K562 (cell line): ENCODE measurements around the gene ADCY5. TPM values are rescaled to one million over a fixed set of nuclear protein-coding genes. Genes with fewer than 3 reads are reported as not detected.
A peak's percentile ranks its signal among the peaks of the same experiment; 100 is the strongest.

ENCODE experiments used
- ATAC-seq: fragments of 200-7000 bp; cut with Tn5 transposase; 3 replicates; pipeline ENCODE4 v1.9.1; 2020; ENCODE audit warnings: moderate library complexity
- BruUV-seq: library from RNA; stranded (reverse); fragments of 400-500 nt; replicated peaks from 2 replicates; lab custom pipeline; 2021; lab: Mats Ljungman, UMichigan
- CTCF ChIA-PET: fragments of 300-600 bp; formaldehyde crosslinking; extraction: SDS; loops from one replicate; lab custom pipeline; 2021; ENCODE audit warnings: low intra/inter-chr PET ratio; lab: Yijun Ruan, JAX
- POLR2A ChIA-PET: fragments of 300-600, 350-650 bp; sonication (Branson Sonifier 250); formaldehyde crosslinking; extraction: SDS; loops from one replicate; lab custom pipeline; 2021; ENCODE audit warnings: antibody characterized with exemption, inconsistent platforms; lab: Yijun Ruan, JAX
- DNase-seq, 4 experiments: peaks; one replicate each; pipeline versions ENCODE4 v3.0.0 to v3.0.0-alpha.2; 2011 to 2018; ENCODE audit warnings: low spot score in 3 of 4, mixed read lengths in 3 of 4; ENCODE audit errors: extremely low read depth in 1 of 4
- FAIRE-seq: peaks from 2 replicates; lab custom pipeline; 2011; peaks lifted over from hg19 to GRCh38; lab: Jason Lieb, UNC
- H2AFZ ChIP-seq: 2 replicates; pipeline ENCODE4 v1.6.0; 2011; ENCODE audit warnings: low read depth, low read length, control low read depth, inconsistent platforms
- H3K27ac ChIP-seq: fragments of 200-600 bp; 3 replicates; pipeline ENCODE4 v1.8.0; 2011; ENCODE audit warnings: low read depth, mild to moderate bottlenecking, control low read depth, inconsistent platforms, low read length, moderate library complexity, mixed read lengths; ENCODE audit errors: extremely low read depth
- H3K27me3 ChIP-seq, 2 experiments: fragments of 300-600 bp in 1 of 2; 2 replicates in 1 of 2; 3 replicates in 1 of 2; pipeline versions ENCODE4 v1.6.0 to v1.8.0; 2011; ENCODE audit warnings: inconsistent platforms in 2 of 2, low read length in 2 of 2, mild to moderate bottlenecking in 1 of 2, mixed read lengths in 1 of 2, moderate library complexity in 1 of 2; ENCODE audit not compliant: control insufficient read depth in 2 of 2, insufficient read depth in 2 of 2
- H3K36me3 ChIP-seq: fragments of 300-600 bp; 3 replicates; pipeline ENCODE4 v1.8.0; 2011; ENCODE audit warnings: mild to moderate bottlenecking, low read length, inconsistent platforms; ENCODE audit not compliant: control insufficient read depth, insufficient read depth
- H3K4me1 ChIP-seq, 2 experiments: fragments of 200-600 bp in 1 of 2; replicated peaks in 1 of 2; 2 replicates in 1 of 2; 3 replicates in 1 of 2; pipeline versions ENCODE4 v1.5.1 to v1.8.0; 2011; ENCODE audit warnings: inconsistent platforms in 2 of 2, low read length in 2 of 2, mild to moderate bottlenecking in 1 of 2, mixed read lengths in 1 of 2, moderate library complexity in 1 of 2; ENCODE audit not compliant: control insufficient read depth in 2 of 2, insufficient read depth in 2 of 2
- H3K4me2 ChIP-seq: 2 replicates; pipeline ENCODE4 v1.6.1; 2011; ENCODE audit warnings: low read length, control low read depth, inconsistent platforms, mixed read lengths; ENCODE audit not compliant: insufficient read depth
- H3K4me3 ChIP-seq: fragments of 200-600 bp; sonication (generic), shearing (Covaris generic); 2 replicates; pipeline ENCODE4 v1.5.1; 2016; ENCODE audit warnings: control low read depth, inconsistent platforms
- H3K79me2 ChIP-seq: fragments of 200-600 bp; 3 replicates; pipeline ENCODE4 v1.8.0; 2011; ENCODE audit warnings: low read length, inconsistent platforms; ENCODE audit not compliant: control insufficient read depth, insufficient read depth
- H3K9ac ChIP-seq, 2 experiments: 2 replicates each; pipeline versions ENCODE4 v1.6.0 to v1.6.1; 2011; ENCODE audit warnings: low read depth in 2 of 2, low read length in 2 of 2, control low read depth in 1 of 2, inconsistent platforms in 1 of 2, mild to moderate bottlenecking in 1 of 2, mixed read lengths in 1 of 2; ENCODE audit not compliant: insufficient read depth in 1 of 2
- H3K9me1 ChIP-seq: one replicate; pipeline ENCODE4 v1.6.0; 2011; ENCODE audit warnings: inconsistent platforms, mild to moderate bottlenecking, low read length, moderate library complexity; ENCODE audit not compliant: control insufficient read depth, insufficient read depth
- H3K9me3 ChIP-seq: replicated peaks from 2 replicates; pipeline ENCODE4 v1.5.1; 2011; ENCODE audit warnings: low read depth, low read length, inconsistent platforms; ENCODE audit not compliant: control insufficient read depth, insufficient read depth
- H4K20me1 ChIP-seq: replicated peaks from 2 replicates; pipeline ENCODE4 v1.6.1; 2011; ENCODE audit warnings: low read length, inconsistent platforms, mixed read lengths; ENCODE audit not compliant: control insufficient read depth, insufficient read depth
- SPI1 ChIP-seq: IDR thresholded peaks from 2 replicates; pipeline ENCODE4 v1.6.1; 2011; ENCODE audit warnings: low read depth, low read length, control low read depth, borderline replicate concordance
- ZNF444 ChIP-seq: fragments of 250-450 bp; sonication (Bioruptor Pico); IDR thresholded peaks from 2 replicates; pipeline ENCODE4 v1.4.0; 2020; ENCODE audit warnings: mild to moderate bottlenecking, moderate library complexity
- WGBS: fragments of 100-300 bp; shearing (Covaris generic); methylation state at CpG from one replicate; pipeline ENCODE4 v1.1.6; 2016; ENCODE audit warnings: low coverage, mixed read lengths; ENCODE audit not compliant: insufficient coverage; ENCODE audit errors: missing lambda C conversion rate; 5-methylcytosine and 5-hydroxymethylcytosine counted together
- in situ Hi-C: fragments of 300-500 bp; cut with MboI; formaldehyde crosslinking; loops from 4 replicates; pipeline ENCODE4 v1.15.0; 2018; ENCODE audit warnings: inconsistent platforms, mixed read lengths
- intact Hi-C: fragments of 100-400 bp; cut with micrococcal nuclease; formaldehyde crosslinking; loops from 2 replicates; pipeline ENCODE4 v1.14.2; 2022
- polyA plus RNA-seq, 8 experiments: library from polyadenylated mRNA; depleted of rRNA in 4 of 8; stranded (reverse) in 5 of 8; unstranded in 3 of 8; fragments of >200 nt; fragmentation: Nextera tagmentation in 2 of 8; fragmentation: Illumina TruSeq in 1 of 8; extraction: Ambion mirVana in 2 of 8; extraction: Trizol in 1 of 8; gene quantifications; 2 replicates each; pipeline versions ENCODE4 v1.2.1 to v1.2.3, GENCODE V29; 2011 to 2014; ENCODE audit warnings: inconsistent platforms in 1 of 8, missing spikeins in 1 of 8
- total RNA-seq, 7 experiments: library from RNA; depleted of rRNA in 6 of 7; stranded (reverse); fragments of >200 nt in 6 of 7; fragmentation: Illumina TruSeq in 2 of 7; extraction: Trizol in 2 of 7; gene quantifications; 2 replicates each; pipeline versions ENCODE4 v1.2.1 to v1.2.3, GENCODE V29; 2011 to 2021; ENCODE audit warnings: low replicate concordance in 1 of 7
- TF ChIP-seq, protein P1 (sequence below), 3 experiments: IDR thresholded peaks in 2 of 3; conservative IDR thresholded peaks in 1 of 3; 2 replicates each; pipeline ENCODE4 v1.5.1; 2011 to 2012; ENCODE audit warnings: low read length in 3 of 3, mild to moderate bottlenecking in 3 of 3, control low read depth in 2 of 3, improper control_type of control experiment in 1 of 3, inconsistent platforms in 1 of 3, low read depth in 1 of 3, mixed read lengths in 1 of 3, moderate library complexity in 1 of 3; ENCODE audit not compliant: insufficient read depth in 2 of 3
- TF ChIP-seq, protein P2 (sequence below): fragments of 450-650 bp; IDR thresholded peaks from 2 replicates; pipeline ENCODE4 v1.6.1; 2017; ENCODE audit warnings: mild to moderate bottlenecking, moderate library complexity
- TF ChIP-seq, protein P3 (sequence below): fragments of 250-450 bp; sonication (Bioruptor Pico); IDR thresholded peaks from 2 replicates; pipeline ENCODE4 v1.6.1; 2021; ENCODE audit warnings: mild to moderate bottlenecking

Gene ADCY5
- total and polyA plus RNA-seq, 9 of the 15 experiments (the other 6 are each of a cell fraction or from before 2014, with no cell fraction given) = under 0.01 TPM; not detected in 8

DNA sequence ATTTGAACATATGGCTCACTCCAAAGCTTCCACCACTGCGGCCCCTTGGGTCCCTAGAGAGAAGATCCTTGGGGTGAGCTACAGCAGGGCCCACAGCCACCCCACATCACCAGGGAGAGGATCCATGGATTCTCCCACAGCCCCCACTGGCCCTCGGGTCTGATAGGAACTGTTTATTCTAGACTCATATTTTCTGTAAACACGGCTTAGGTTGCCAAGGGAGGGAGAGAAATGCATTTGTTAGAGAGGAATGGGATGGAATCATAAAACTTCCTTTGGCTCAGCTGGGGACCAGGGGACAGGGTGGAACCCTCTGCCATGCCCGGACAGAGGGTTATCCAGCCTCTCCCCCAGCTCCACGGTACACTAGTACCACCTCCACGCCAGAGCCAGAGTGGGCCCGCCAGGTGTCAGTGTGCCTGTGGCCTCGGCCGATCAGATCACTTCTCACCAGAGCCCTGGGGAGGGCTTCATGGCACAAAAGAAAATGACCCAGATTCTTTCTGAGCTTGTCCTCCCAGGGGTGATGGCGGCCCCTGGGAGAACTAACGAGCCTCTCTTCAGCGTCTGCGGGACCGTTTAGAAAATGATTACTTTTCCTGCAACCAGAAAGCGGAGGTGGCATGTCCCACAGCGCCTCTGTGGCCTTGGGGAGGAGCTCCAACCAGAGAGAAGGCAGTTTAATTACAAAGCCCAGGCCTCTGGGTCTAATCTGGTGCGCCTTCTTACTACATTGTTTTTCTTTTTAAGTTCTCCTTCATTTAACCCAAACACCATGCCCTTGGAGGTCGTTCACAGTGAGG is 33.7 kb downstream of the ADCY5 start:
- H2AFZ ChIP-seq = no peak overlapping the region
- H3K9ac ChIP-seq = no peak overlapping the region
- ChIA-PET CTCF (no interaction called here), POLR2A (interaction anchor here (0.5 kb wide), 1 partner anchor 113 kb away, joined by 4 read pairs; no protein-coding TSS in a partner anchor)
- H3K4me1 ChIP-seq = no peaks in the 10 kb centered on the region
- in situ Hi-C loops (no loop called here), intact Hi-C loops (no loop called here)
- peaks cover 7 to 67% of the 10 kb centered on the region in 2 experiments for H3K27me3 ChIP-seq
- no TSS peak for BruUV-seq
- H3K4me3 ChIP-seq = no peak overlapping the region
- H3K4me2 ChIP-seq = no peak overlapping the region
- no peaks in the 10 kb centered on the region for H3K36me3 ChIP-seq
- ATAC-seq (peak; percentile 47; the same call in 2 of the 3 replicates), FAIRE-seq (no peak), DNase-seq (no peak)
- H3K79me2 ChIP-seq = no peaks in the 10 kb centered on the region
- no peaks in the 10 kb centered on the region for H4K20me1 ChIP-seq
- H3K9me3 ChIP-seq = no peaks in the 10 kb centered on the region
- TF ChIP-seq, protein P1, sequence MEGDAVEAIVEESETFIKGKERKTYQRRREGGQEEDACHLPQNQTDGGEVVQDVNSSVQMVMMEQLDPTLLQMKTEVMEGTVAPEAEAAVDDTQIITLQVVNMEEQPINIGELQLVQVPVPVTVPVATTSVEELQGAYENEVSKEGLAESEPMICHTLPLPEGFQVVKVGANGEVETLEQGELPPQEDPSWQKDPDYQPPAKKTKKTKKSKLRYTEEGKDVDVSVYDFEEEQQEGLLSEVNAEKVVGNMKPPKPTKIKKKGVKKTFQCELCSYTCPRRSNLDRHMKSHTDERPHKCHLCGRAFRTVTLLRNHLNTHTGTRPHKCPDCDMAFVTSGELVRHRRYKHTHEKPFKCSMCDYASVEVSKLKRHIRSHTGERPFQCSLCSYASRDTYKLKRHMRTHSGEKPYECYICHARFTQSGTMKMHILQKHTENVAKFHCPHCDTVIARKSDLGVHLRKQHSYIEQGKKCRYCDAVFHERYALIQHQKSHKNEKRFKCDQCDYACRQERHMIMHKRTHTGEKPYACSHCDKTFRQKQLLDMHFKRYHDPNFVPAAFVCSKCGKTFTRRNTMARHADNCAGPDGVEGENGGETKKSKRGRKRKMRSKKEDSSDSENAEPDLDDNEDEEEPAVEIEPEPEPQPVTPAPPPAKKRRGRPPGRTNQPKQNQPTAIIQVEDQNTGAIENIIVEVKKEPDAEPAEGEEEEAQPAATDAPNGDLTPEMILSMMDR (IDR thresholded peaks at IDR 0.05 in 2 of 3, conservative IDR thresholded peaks at IDR 0.05 in 1 of 3; ENCODE audit: insufficient read depth in 2 of 3, low read depth in 1 of 3, low read length in 3 of 3) = 0 out of 6 replicates have a peak, but pooled peaks of 1 of the 3 experiments have one; percentile 5
- TF ChIP-seq ZNF444 (CRISPR knock-in tag) (no peak), SPI1 (no peak)
- TF ChIP-seq, protein P2, sequence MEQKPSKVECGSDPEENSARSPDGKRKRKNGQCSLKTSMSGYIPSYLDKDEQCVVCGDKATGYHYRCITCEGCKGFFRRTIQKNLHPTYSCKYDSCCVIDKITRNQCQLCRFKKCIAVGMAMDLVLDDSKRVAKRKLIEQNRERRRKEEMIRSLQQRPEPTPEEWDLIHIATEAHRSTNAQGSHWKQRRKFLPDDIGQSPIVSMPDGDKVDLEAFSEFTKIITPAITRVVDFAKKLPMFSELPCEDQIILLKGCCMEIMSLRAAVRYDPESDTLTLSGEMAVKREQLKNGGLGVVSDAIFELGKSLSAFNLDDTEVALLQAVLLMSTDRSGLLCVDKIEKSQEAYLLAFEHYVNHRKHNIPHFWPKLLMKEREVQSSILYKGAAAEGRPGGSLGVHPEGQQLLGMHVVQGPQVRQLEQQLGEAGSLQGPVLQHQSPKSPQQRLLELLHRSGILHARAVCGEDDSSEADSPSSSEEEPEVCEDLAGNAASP = no peak
- TF ChIP-seq, protein P3, sequence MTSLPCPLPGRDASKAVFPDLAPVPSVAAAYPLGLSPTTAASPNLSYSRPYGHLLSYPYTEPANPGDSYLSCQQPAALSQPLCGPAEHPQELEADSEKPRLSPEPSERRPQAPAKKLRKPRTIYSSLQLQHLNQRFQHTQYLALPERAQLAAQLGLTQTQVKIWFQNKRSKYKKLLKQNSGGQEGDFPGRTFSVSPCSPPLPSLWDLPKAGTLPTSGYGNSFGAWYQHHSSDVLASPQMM = no peak
- H3K9me1 ChIP-seq = no peaks in the 10 kb centered on the region
- WGBS = 2% methylated on average over 16 of the region's 18 CpGs
- H3K27ac ChIP-seq = no peak overlapping the region
